ENCODE measurements around the gene HSBP1L1.

DNA sequence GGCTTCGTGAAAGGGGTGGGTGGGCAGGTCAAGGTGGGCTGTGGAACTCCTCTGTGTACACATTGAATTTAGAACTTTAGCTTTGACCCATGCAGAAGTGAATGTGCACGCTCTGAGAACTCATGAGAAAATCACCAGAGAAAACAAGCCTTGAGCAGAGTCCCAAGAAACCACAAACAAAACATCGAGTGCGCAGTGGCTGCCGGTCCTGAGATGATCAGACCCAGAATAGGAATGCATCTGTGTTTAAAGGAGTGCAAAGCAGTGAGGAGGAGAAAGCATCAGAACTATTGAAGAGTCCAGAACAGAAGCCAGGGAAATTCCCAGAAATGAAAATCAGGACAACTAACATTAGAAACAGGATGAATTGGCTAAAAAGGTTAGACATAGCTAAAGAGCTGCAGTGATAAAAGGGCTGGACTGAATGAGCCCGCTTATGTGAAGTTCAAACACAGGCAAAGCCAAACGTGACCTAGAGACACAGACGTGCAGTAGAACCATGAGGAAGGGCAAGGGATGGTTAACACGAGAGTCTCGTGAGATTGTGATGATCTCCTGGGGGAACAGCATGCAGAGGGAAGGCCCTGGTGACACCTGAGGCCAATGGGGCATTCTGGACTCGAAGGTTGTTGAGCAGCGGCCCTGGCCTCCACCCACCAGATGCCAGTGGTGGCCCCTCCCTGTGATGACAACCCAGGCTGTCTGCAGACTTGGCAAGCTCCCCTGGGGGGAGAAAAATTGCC, 40.3 kb downstream of the HSBP1L1 start:
- TF ChIP-seq, protein P1, sequence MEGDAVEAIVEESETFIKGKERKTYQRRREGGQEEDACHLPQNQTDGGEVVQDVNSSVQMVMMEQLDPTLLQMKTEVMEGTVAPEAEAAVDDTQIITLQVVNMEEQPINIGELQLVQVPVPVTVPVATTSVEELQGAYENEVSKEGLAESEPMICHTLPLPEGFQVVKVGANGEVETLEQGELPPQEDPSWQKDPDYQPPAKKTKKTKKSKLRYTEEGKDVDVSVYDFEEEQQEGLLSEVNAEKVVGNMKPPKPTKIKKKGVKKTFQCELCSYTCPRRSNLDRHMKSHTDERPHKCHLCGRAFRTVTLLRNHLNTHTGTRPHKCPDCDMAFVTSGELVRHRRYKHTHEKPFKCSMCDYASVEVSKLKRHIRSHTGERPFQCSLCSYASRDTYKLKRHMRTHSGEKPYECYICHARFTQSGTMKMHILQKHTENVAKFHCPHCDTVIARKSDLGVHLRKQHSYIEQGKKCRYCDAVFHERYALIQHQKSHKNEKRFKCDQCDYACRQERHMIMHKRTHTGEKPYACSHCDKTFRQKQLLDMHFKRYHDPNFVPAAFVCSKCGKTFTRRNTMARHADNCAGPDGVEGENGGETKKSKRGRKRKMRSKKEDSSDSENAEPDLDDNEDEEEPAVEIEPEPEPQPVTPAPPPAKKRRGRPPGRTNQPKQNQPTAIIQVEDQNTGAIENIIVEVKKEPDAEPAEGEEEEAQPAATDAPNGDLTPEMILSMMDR (IDR thresholded peaks at IDR 0.05), result no peak
- no peak for TF ChIP-seq POLR2A (IDR thresholded peaks at IDR 0.05)

Measured in stomach (tissue), 4 donors.